GM19463 (cell line): Measurements from ENCODE around the gene FUOM.

Experiments used
- ATAC-seq: cut with Tn5 transposase; IDR thresholded peaks from one replicate; pipeline ENCODE4 v1.9.1; 2021; ENCODE audit warnings: mild to moderate bottlenecking, moderate library complexity; ENCODE audit not compliant: unreplicated experiment

Gene FUOM

GRCh38 chr10:133357285-133358161 lies at the start of gene FUOM:
Gene FUOM (minus strand): TSS chr10:133358019. CDS start chr10:133358007, 12 bp downstream.
- peak; percentile 64 for ATAC-seq

GRCh38 chr10:133405844-133406527 lies 48.2 kb upstream of the FUOM start:
- ATAC-seq, result peak; percentile 39

- ATAC-seq, result no peak
Observed at GRCh38 chr10:133405272-133405671, 47.5 kb upstream of the FUOM start.

- ATAC-seq, result no peak
Observed at GRCh38 chr10:133403784-133404183, 46.0 kb upstream of the FUOM start.

GRCh38 chr10:133403359-133403758 lies 45.5 kb upstream of the FUOM start:
- no peak for ATAC-seq

GRCh38 chr10:133401981-133402725 lies 44.3 kb upstream of the FUOM start:
- no peak for ATAC-seq

- ATAC-seq, result peak; percentile 18
Observed at GRCh38 chr10:133401500-133401899, 43.7 kb upstream of the FUOM start.

- ATAC-seq, result peak; percentile 85
Observed at GRCh38 chr10:133400624-133401424, 43.0 kb upstream of the FUOM start.

- no peak for ATAC-seq
Observed at GRCh38 chr10:133399123-133399601, 41.3 kb upstream of the FUOM start.

GRCh38 chr10:133397938-133398337 lies 40.1 kb upstream of the FUOM start:
- no peak for ATAC-seq

GRCh38 chr10:133396035-133396624 lies 38.3 kb upstream of the FUOM start:
- ATAC-seq, result no peak

GRCh38 chr10:133394801-133395221 lies 37.0 kb upstream of the FUOM start:
- no peak for ATAC-seq

GRCh38 chr10:133394064-133394663 lies 36.3 kb upstream of the FUOM start, which contains the start of gene MTG1:
Gene MTG1 (plus strand): TSS chr10:133394157. CDS start chr10:133394221, 64 bp downstream.
- peak; percentile 65 for ATAC-seq

- no peak for ATAC-seq
Observed at GRCh38 chr10:133393401-133394063, 35.7 kb upstream of the FUOM start.

GRCh38 chr10:133391761-133392518 lies 34.1 kb upstream of the FUOM start:
- no peak for ATAC-seq

GRCh38 chr10:133391249-133391635 lies 33.4 kb upstream of the FUOM start:
- no peak for ATAC-seq

- ATAC-seq, result no peak
Observed at GRCh38 chr10:133390597-133391248, 32.9 kb upstream of the FUOM start.
